ENCODE data around the gene SLC5A12. TPM values are rescaled to one million over a fixed set of nuclear protein-coding genes. Genes with fewer than 3 reads are reported as not detected.

Gene SLC5A12
- total and polyA plus RNA-seq, 10 of the 15 experiments (the other 5 are each of a cell fraction or from before 2014, with no cell fraction given): 0.06 to 0.15 TPM; not detected in 8

- no peaks in the 10 kb centered on the region for H3K4me1 ChIP-seq (ENCODE audit: control insufficient read depth, insufficient read depth, low read length)
- H3K4me3 ChIP-seq: no peak overlapping the region
- ATAC-seq: no peak
- H3K27me3 ChIP-seq (replicated peaks in 1 of 2; ENCODE audit: control insufficient read depth in 2 of 2, insufficient read depth in 2 of 2, low read length in 1 of 2): no peaks in the 10 kb centered on the region
- in situ Hi-C loops (cut with MboI): no loop called here
- RAD21 ChIA-PET (ENCODE audit: unreplicated experiment): no interaction called here
- POLR2A ChIA-PET: interaction anchor here (0.9 kb wide), 1 partner anchor 11 kb away, joined by 3 read pairs; no protein-coding TSS in a partner anchor
- SMC1A ChIA-PET (ENCODE audit: uncharacterized antibody, unreplicated experiment): interaction anchor here (0.8 to 1.9 kb wide), 4 partner anchors 9 to 420 kb away, joined by 3 to 5 read pairs (median 4); no protein-coding TSS in a partner anchor
- no peaks in the 10 kb centered on the region for H3K36me3 ChIP-seq (ENCODE audit: control insufficient read depth in 2 of 2, insufficient read depth in 2 of 2, low read length in 1 of 2)
- TF ChIP-seq EZH2 (IDR thresholded peaks at IDR 0.05; ENCODE audit: borderline replicate concordance, control insufficient read depth, low read depth, low read length) (no peak), ZSCAN29 (IDR thresholded peaks at IDR 0.05) (no peak), SP1 (IDR thresholded peaks at IDR 0.05; ENCODE audit: low read depth, low read length) (no peak), E2F4 (IDR thresholded peaks at IDR 0.05; ENCODE audit: low read depth, low read length) (no peak), USF2 (IDR thresholded peaks at IDR 0.05; ENCODE audit: borderline replicate concordance, low read depth, low read length) (no peak), STAT3 (IDR thresholded peaks at IDR 0.05; ENCODE audit: low read depth, low read length) (no peak), PBX3 (IDR thresholded peaks at IDR 0.05; ENCODE audit: insufficient replicate concordance, low read depth, low read length) (no peak), BCLAF1 (IDR thresholded peaks at IDR 0.05) (no peak), KDM1A (IDR thresholded peaks at IDR 0.05; ENCODE audit: borderline replicate concordance) (no peak), EED (IDR thresholded peaks at IDR 0.05; ENCODE audit: low read depth) (no peak), ETV6 (conservative IDR thresholded peaks at IDR 0.05 in 1 of 2, IDR thresholded peaks at IDR 0.05 in 1 of 2; ENCODE audit: borderline replicate concordance in 1 of 2, low read depth in 1 of 2) (no peak), BRCA1 (IDR thresholded peaks at IDR 0.05; ENCODE audit: low read depth, low read length) (no peak)
- FAIRE-seq: no peak
- no TSS peak for BruUV-seq (replicated peaks)
- H3K27ac ChIP-seq (ENCODE audit: control insufficient read depth, insufficient read depth): no peak overlapping the region
- intact Hi-C loops (cut with micrococcal nuclease; ENCODE audit: unreplicated experiment): no loop called here
- H4K20me1 ChIP-seq (ENCODE audit: control insufficient read depth, insufficient read depth): no peaks in the 10 kb centered on the region
- no peak overlapping the region for H2AFZ ChIP-seq (ENCODE audit: control insufficient read depth, low read depth, low read length)
- DNase-seq (ENCODE audit: low read depth, low spot score): no peak
- no peak overlapping the region for H3K9ac ChIP-seq (ENCODE audit: control insufficient read depth, insufficient read depth, low read length)
- no peak overlapping the region for H3K4me2 ChIP-seq (ENCODE audit: control insufficient read depth, insufficient read depth)
- H3K9me3 ChIP-seq (replicated peaks; ENCODE audit: control insufficient read depth, insufficient read depth, low read length): no peaks in the 10 kb centered on the region
- CTCF ChIA-PET: interaction anchor here (0.9 to 1.2 kb wide), 3 partner anchors 10 to 457 kb away, joined by 3 to 4 read pairs (median 3); no protein-coding TSS in a partner anchor
- no peaks in the 10 kb centered on the region for H3K79me2 ChIP-seq (ENCODE audit: control insufficient read depth, insufficient read depth, low read length)
Measured at GRCh38 chr11:26702406-26702805, 19.5 kb downstream of the SLC5A12 start.

Data from GM12878 (cell line).